SH-SY5Y (cell line): ENCODE measurements around the gene PDLIM5.

Experiments
- GATA2 ChIP-seq: IDR thresholded peaks from 2 replicates; pipeline ENCODE4 v1.6.1; 2011; ENCODE audit warnings: mild to moderate bottlenecking, low read depth, low read length
- GATA3 ChIP-seq: IDR thresholded peaks from 2 replicates; pipeline ENCODE4 v1.6.1; 2011; ENCODE audit warnings: low read depth, mild to moderate bottlenecking, low read length, moderate library complexity

PDLIM5 gene

DNA sequence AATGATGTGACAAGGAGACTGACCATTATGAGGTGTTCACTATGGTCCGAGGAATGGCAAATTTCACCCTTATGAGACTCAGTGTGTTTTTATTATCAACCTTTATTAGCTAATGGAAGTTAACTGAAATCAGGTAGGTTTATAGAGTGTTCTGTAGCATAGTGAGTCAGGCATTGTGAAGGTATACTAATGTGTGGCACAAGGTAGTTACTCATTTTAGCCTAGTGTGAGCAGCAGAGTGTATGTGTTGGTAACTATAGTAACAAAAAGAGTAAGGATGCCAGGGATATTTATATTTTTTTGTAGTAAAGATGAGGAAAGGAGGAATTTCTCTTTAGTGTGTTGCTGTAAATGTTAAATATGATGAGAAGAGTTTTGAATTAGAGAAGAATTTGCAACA is 12.0 kb downstream of the PDLIM5 start:
- TF ChIP-seq GATA3 (no peak), GATA2 (no peak)

DNA sequence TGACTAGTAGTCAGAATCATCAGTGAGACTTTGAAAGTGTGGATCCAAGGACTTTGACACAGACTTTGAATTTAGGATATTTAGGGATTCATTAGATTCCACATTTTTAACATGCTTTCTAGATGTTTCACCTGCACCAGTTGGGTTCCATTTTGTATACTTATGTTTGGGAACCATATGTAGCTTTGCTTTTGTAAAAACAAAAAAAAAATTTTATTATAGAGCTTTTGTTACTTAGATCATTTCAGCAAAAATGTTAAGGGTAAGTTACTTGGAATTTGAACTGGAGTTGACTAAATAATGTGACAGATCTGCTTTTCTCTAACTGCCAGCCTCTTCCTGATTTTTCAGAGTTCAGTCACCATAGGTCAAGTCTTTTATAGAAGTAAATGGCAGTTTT is 14.6 kb downstream of the PDLIM5 start:
- no peak for TF ChIP-seq GATA2
- TF ChIP-seq GATA3 = no peak

DNA sequence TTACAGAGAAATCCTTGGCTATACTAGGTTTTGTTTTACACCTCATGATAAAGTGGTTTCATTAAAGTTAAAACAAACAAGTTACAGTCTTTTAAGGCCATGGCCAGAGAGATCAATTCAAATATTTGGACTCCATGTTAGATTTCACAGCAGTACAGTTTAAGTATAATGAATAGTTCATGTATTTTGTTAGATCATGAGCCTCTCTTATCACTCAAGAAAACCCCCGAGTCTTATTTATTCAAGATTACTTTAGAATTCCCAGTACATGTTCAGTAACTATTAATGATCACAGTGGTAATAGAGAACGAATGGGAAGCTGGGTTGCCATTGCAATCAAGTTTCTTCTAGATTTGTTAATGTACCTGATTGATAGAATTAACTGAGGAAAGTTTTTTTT is 15.2 kb downstream of the PDLIM5 start:
- no peak for TF ChIP-seq GATA3
- no peak for TF ChIP-seq GATA2

DNA sequence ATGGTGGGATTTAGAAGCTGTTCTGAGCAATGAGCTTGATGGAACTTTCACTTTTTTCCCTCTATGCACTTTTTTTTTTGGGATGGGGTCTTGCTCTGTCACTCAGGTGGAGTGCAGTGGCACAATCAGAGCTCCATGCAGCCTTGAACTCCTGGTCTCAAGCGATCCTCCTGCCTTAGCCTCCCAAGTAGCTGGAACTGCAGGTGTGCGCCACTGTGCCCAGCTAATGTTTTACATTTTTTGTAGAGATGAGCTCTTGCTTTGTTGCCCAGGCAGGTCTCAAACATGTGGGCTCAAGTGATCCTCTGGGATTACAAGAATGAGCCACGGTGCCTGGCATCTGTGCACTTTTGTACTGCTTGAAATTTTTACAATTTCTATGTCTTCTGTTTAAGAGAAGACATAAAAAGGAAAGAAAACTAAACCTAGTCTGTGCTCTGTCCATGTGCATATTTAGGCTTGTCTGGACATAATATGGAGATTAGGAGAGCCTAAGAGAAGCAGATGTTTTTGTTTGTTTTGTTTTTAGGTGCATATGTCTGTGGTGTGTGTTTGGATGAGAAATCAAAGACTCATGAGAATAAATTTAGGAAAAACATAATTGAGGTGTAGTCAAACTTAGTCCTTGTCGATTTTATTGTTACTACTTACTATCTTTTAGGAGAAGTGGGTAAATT is 16.5 kb downstream of the PDLIM5 start:
- TF ChIP-seq GATA2 (no peak), GATA3 (no peak)

DNA sequence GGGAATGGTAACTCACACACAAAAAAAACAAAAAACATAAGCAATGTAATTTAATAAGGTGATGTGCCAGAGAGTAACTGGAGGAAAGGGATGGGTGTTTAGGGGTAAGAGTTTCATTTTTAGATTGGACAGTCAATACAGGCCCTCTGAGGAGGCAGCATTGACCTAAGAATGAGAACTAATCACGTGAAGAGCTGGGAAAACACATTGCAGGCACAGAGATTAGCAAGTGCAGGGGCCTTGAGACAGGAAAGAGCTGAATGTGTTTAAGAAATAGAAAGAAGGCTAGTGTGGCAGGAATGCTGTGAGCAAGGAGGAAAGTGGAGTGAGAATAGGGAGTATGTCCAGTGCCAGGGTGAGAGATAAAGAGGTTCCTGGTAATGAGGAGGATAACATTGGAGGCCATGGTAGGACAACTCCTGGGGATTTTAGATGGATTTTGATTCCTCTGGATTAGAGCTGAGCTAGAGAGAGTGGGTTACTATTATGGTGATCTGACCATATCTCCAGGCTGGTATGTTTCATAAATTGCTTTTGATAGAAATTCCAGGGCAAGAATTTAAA is 17.6 kb downstream of the PDLIM5 start:
- TF ChIP-seq GATA2 (no peak), GATA3 (no peak)

DNA sequence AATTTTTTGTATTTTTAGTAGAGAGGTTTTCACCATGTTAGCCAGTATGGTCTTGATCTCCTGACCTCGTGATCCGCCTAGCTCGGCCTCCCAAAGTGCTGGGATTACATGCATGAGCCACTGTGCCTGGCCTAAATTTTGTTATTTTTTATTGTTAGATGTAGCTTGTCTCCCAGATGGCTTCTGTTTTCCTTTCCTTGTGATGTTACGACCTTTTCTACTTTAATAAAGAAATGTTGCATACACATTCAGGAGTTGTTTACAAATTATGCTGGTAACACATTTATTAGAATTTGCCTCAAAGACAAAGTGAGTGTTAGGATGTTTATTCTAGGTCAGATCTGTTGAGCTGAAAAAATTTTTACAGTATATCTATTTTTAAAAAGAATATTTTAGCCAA is 18.4 kb downstream of the PDLIM5 start:
- no peak for TF ChIP-seq GATA3
- TF ChIP-seq GATA2 = no peak

DNA sequence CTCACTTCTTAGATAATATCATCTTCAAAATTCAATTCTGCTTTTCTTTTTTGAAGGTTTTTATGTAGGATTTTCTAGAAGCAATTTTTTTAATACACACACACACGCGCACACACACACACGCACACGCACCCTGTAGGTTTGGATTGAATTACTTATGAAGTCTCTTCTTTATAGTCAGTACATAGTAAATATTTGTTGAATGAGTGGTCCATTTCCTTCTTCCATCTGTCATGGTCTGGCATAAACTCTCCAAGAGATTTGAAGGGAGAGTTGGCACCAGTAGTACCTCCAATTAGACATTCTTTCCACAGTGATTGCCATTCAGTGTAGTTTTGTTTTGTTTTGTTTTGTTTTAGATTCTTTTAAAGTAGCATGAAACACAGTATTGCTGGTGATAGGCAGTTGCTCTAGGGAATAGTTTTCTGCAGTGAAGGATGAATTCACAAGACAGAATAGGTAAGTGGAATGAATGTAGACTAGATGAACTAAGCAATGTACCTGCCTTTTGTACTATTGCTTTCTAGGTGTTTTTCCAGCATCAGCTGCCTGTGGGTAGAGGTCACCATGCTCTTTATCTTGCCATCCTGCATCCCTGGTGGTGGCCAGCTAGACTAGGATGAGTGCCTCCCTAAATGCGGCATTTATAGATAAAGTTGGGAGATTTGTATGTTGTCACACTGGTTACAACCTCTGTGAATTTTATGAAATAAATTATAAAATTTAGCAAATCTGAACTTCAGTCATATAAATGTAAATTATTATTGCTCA is 20.5 kb downstream of the PDLIM5 start:
- no peak for TF ChIP-seq GATA2
- no peak for TF ChIP-seq GATA3

DNA sequence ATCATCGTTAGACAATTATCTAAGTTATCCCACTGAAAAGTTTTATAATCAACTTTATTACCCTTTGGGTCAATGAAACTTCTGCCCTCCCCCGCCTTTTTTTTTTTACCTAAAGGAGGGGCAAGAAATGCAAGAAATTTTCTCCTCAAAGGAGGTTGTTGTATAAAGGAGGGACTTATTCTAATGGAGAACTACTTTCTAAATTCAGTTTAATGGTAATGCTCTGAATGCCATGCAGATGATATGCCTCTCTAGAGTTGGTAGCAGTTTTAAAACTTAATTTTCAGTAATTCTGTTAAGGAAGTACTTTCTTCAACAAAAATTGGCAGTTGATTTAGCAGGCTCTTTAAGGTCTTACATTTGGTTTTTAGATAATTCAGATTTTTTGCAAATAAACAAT is 23.3 kb downstream of the PDLIM5 start:
- TF ChIP-seq GATA2 (no peak), GATA3 (no peak)

DNA sequence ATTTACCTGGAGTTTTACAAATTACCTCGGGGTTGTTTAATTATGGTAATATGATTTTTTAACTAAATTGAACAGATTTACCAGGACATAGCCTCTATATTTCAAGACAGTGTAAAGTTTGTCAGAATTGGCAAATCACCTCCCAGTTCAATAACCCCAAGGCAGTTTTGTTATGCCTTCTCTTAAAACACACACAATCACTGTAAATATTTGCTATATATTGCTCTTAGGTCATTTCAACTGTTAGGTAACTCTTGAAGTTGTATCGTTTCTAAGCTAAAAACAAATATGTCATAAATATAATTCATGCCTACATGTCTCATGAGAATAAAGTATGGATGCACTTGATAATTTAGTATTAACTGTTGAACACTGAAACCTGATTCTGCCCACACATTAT is 24.1 kb downstream of the PDLIM5 start:
- TF ChIP-seq GATA2 (no peak), GATA3 (no peak)

DNA sequence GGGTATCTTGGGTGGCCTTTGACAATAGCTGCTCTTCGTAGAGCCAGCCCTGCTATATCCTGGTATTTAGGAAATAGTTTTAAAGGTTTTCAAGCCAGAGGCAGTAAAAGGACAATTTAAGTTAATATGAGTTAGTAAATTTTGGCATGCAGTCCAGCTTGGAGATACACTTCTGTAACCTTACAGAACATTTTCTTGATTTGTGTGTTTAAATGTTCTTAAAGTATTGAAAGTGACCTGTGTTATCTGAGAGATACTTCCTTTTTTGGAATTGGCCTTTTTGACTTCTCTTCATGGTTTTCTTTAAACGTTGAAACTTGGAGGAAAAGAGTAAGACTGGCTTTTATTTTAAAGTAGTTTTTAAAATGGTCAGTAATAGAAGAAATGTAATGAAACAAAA is 25.5 kb downstream of the PDLIM5 start:
- TF ChIP-seq GATA2 = no peak
- TF ChIP-seq GATA3 = no peak

DNA sequence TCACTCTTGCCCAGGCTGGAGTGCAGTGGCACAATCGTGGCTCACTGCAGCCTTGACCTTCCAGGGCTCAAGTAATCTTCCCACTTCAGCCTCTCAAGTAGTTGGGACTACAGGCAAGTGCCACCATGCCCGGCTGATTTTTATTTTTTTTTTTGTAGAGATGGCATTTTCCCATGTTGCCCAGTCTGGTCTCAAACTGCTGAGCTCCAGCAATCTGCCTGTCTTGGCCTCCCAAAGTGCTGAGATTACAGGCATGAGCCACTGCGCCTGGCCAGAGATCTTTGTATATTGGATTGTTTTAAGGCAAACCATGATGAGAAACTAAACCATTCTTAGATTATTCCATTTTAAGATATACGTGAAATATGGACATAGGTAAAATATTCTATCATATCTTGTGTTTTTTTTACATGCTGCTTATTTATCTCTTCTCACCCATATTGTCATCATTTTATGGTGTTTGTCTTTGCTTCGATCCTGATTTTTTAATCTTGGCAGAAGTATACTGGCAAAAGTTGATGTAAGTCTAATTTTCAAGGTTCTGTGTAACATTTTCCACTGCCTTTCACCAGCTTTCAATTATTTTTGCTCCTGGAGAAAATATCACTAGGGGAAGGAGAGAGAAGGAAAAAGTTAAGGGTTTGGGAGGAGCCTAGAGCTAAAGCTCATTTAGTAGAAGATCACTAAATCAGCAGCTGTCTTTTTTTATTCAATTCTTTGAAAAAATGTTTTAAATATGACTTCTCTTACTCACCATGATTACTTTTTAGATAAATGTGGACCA is 27.8 kb downstream of the PDLIM5 start:
- TF ChIP-seq GATA3 = no peak
- TF ChIP-seq GATA2 = no peak

DNA sequence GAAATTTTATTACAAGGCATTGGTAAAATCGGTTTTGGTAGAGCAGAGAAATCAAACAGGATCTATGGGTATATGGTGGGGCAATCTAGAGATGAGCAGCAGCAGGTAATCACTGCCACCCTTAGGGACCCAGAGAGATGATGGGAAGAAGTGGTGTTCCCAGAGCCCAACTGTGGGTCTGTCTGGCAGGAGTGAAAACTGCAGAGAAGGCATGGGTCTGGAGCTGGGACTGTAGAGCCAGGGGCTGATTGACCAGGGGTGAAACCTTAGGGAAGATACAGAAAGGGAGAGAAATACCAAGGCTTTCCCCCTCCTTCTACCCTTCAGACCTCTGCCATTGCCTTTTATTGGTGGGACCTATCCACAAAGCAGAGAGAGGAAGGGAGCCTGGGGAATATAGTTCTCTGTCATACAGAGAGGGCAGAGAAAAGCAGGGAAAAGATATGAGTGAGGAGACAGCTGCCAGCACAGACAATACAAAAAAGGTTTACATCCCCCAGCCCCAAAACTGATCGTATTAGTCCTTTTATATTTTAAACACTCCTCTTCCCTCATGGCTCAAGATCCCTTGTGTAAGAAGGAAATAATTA is 28.7 kb downstream of the PDLIM5 start:
- no peak for TF ChIP-seq GATA3
- no peak for TF ChIP-seq GATA2

DNA sequence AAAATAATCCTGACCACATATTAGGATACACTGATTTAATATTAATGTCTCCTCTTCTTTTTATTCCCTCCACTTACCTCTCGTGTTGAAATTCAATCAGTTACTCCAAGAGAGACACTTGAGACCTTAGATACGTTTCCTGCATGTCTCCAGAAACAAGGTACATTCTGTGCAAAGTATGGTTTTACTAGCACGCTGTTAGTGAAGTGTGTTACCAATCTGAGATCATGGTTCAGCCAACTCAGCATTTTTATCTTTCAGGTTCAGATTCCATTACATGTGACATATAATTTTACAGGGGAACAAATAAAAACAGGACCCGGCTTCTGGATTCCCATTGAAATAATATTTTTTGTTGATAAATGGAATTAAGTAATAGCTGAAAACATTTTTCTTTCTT is 32.2 kb downstream of the PDLIM5 start:
- no peak for TF ChIP-seq GATA3
- TF ChIP-seq GATA2 = no peak

DNA sequence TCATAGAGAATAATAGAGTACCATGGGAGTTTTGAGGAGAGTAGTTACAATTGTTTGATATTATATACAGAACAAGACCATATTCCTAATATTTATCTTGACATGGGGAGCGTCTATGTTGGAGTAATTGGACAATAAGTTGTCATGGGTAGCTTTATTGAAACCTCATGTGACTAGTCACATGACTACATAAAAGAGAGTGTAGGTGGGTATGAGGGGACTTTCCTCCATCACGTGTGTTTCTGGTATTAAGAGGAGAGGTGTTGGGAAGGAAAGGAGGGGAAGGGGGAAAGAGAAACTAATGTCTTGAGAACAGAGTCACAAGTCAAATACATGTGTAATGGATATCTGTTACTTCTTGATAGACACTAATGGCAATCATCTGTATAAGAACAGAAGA is 33.1 kb downstream of the PDLIM5 start:
- no peak for TF ChIP-seq GATA3
- TF ChIP-seq GATA2 = no peak
